Suprapubic skin (tissue), 4 donors: ENCODE results near the gene DDA1.

Experiments
- CTCF ChIP-seq, 2 donors: fragments of 200-600 bp in 1 of 2; fragments of 450-650 bp in 1 of 2; sonication (generic) in 1 of 2; IDR thresholded peaks; one replicate each; pipeline ENCODE4 v1.5.1; 2016 to 2019; ENCODE audit warnings: antibody characterized with exemption in 2 of 2, mild to moderate bottlenecking in 1 of 2, moderate library complexity in 1 of 2
- POLR2A ChIP-seq, 2 donors: fragments of 450-650 bp; IDR thresholded peaks; one replicate each; pipeline ENCODE4 v1.6.1; 2017; ENCODE audit warnings: antibody characterized with exemption in 2 of 2, mild to moderate bottlenecking in 2 of 2, moderate library complexity in 2 of 2
- POLR2AphosphoS5 ChIP-seq, 3 donors: sonication (generic); formaldehyde crosslinking; IDR thresholded peaks; one replicate each; pipeline ENCODE4 v1.6.1; 2017; ENCODE audit warnings: antibody characterized with exemption in 3 of 3

GRCh38 chr19:17340871-17341357, 31.6 kb downstream of the DDA1 start:
- TF ChIP-seq CTCF (IDR thresholded peaks at IDR 0.05): no peak
- no peak for TF ChIP-seq POLR2AphosphoS5 (IDR thresholded peaks at IDR 0.05)
- TF ChIP-seq POLR2A (IDR thresholded peaks at IDR 0.05): no peak
